HEK293 (cell line): ENCODE measurements around the gene LIN52.

Experiments used
- BCL11A ChIP-seq: fragments of 450-650 bp; formaldehyde crosslinking; IDR thresholded peaks from 2 replicates; pipeline ENCODE4 v1.5.1; 2016; ENCODE audit warnings: low read depth, missing biosample characterization, missing genetic modification characterization
- BCL6B ChIP-seq: fragments of 450-650 bp; formaldehyde crosslinking; IDR thresholded peaks from 2 replicates; pipeline ENCODE4 v1.5.1; 2017; ENCODE audit warnings: missing biosample characterization, missing genetic modification characterization
- CTCF ChIP-seq: fragments of 450-650 bp; formaldehyde crosslinking; IDR thresholded peaks from 2 replicates; pipeline ENCODE4 v1.5.1; 2016; ENCODE audit warnings: missing biosample characterization, missing genetic modification characterization
- SP2 ChIP-seq: fragments of 450-650 bp; formaldehyde crosslinking; IDR thresholded peaks from 2 replicates; pipeline ENCODE4 v1.5.1; 2016; ENCODE audit warnings: missing biosample characterization, missing genetic modification characterization

GRCh38 chr14:74085047-74085637 is 386 bp downstream of the LIN52 start:
- TF ChIP-seq CTCF (no peak), SP2 (tag by site-specific recombination) (no peak), BCL6B (tag by site-specific recombination) (no peak), BCL11A (tag by site-specific recombination) (no peak)
